Karpas-422 (cell line): ENCODE results near the gene ARID3B. TPM values are rescaled to one million over a fixed set of nuclear protein-coding genes. Genes with fewer than 3 reads are reported as not detected.
A peak's percentile ranks its signal among the peaks of the same experiment; 100 is the strongest.

Source experiments
- DNase-seq: peaks from one replicate; pipeline ENCODE4 v3.0.0-alpha.2; 2015
- H2AFZ ChIP-seq: fragments of 200-600 bp; sonication (generic); 2 replicates; pipeline ENCODE4 v1.6.1; 2014; ENCODE audit warnings: antibody characterized with exemption, low read length, mixed read lengths
- H3K27ac ChIP-seq: fragments of 200-600 bp; sonication (generic); 2 replicates; pipeline ENCODE4 v1.5.1; 2014; ENCODE audit warnings: mild to moderate bottlenecking, low read length, moderate library complexity
- H3K27me3 ChIP-seq: fragments of 200-600 bp; sonication (generic); 2 replicates; pipeline ENCODE4 v1.6.1; 2014; ENCODE audit warnings: low read length, mixed read lengths
- H3K36me3 ChIP-seq: fragments of 200-600 bp; sonication (generic); 2 replicates; pipeline ENCODE4 v1.6.1; 2014; ENCODE audit warnings: low read length, mixed read lengths; ENCODE audit not compliant: insufficient read depth
- H3K4me1 ChIP-seq: fragments of 200-600 bp; sonication (generic); 2 replicates; pipeline ENCODE4 v1.6.1; 2014; ENCODE audit warnings: mild to moderate bottlenecking, low read length, mixed read lengths
- H3K4me2 ChIP-seq: fragments of 200-600 bp; sonication (generic); 2 replicates; pipeline ENCODE4 v1.6.1; 2014; ENCODE audit warnings: low read length, low read depth, mild to moderate bottlenecking; ENCODE audit not compliant: poor library complexity, severe bottlenecking
- H3K4me3 ChIP-seq: fragments of 200-600 bp; sonication (generic); 2 replicates; pipeline ENCODE4 v1.5.1; 2014; ENCODE audit warnings: mild to moderate bottlenecking, antibody characterized with exemption, low read length, mixed read lengths
- H3K79me2 ChIP-seq: fragments of 200-600 bp; sonication (generic); 2 replicates; pipeline ENCODE4 v1.6.1; 2014; ENCODE audit warnings: mild to moderate bottlenecking, low read length, mixed read lengths
- H3K9ac ChIP-seq: fragments of 200-600 bp; sonication (generic); 2 replicates; pipeline ENCODE4 v1.6.0; 2014; ENCODE audit warnings: low read length
- H3K9me2 ChIP-seq: fragments of 200-600 bp; sonication (generic), shearing (Covaris generic); replicated peaks from 2 replicates; pipeline ENCODE4 v1.6.0; 2014; ENCODE audit warnings: mild to moderate bottlenecking, low read length, moderate library complexity; ENCODE audit not compliant: insufficient read depth
- H3K9me3 ChIP-seq: fragments of 300-700, 200-600 bp; sonication (generic); 2 replicates; pipeline ENCODE4 v1.6.1; 2014; ENCODE audit warnings: low read length, mixed read lengths
- H4K20me1 ChIP-seq: fragments of 200-600 bp; sonication (generic); 2 replicates; pipeline ENCODE4 v1.6.1; 2014; ENCODE audit warnings: mild to moderate bottlenecking, antibody characterized with exemption, low read length, low read depth; ENCODE audit not compliant: insufficient read depth
- total RNA-seq: library from RNA; depleted of rRNA; stranded (reverse); fragments of >200 nt; shearing (Covaris generic); gene quantifications from 2 replicates; pipeline ENCODE4 v1.2.3, GENCODE V29; 2014; ENCODE audit warnings: low replicate concordance

ARID3B gene
- total RNA-seq, 1 experiment from 2014 or later = 9.6 TPM

- no peaks in the 10 kb centered on the region for H3K27me3 ChIP-seq
- no peak overlapping the region for H3K9ac ChIP-seq
- no peak for DNase-seq
- H3K9me2 ChIP-seq = no peaks in the 10 kb centered on the region
- H2AFZ ChIP-seq = no peak overlapping the region
- H3K36me3 ChIP-seq = peaks cover 29% of the 10 kb centered on the region
- H3K79me2 ChIP-seq = peaks cover 80% of the 10 kb centered on the region
- no peaks in the 10 kb centered on the region for H3K9me3 ChIP-seq
- H3K27ac ChIP-seq = no peak overlapping the region
- H4K20me1 ChIP-seq = peaks cover 63% of the 10 kb centered on the region
- H3K4me3 ChIP-seq = no peak overlapping the region
- no peak overlapping the region for H3K4me2 ChIP-seq
- H3K4me1 ChIP-seq = peaks cover 29% of the 10 kb centered on the region
Measured at GRCh38 chr15:74618841-74619596, 78.0 kb downstream of the ARID3B start.

GRCh38 chr15:74619916-74620635 lies 79.1 kb downstream of the ARID3B start:
- Histone ChIP-seq H4K20me1 (peaks cover 64% of the 10 kb centered on the region), H3K27ac (no peak overlapping the region), H3K27me3 (no peaks in the 10 kb centered on the region), H3K4me2 (no peak overlapping the region), H3K9ac (no peak overlapping the region), H2AFZ (no peak overlapping the region), H3K4me3 (no peak overlapping the region), H3K4me1 (peaks cover 18% of the 10 kb centered on the region), H3K9me3 (no peaks in the 10 kb centered on the region), H3K79me2 (peaks cover 80% of the 10 kb centered on the region), H3K9me2 (no peaks in the 10 kb centered on the region), H3K36me3 (peaks cover 37% of the 10 kb centered on the region)
- DNase-seq = no peak

- Histone ChIP-seq H3K36me3 (peaks cover 39% of the 10 kb centered on the region), H3K9ac (peak overlapping the region; percentile 24; the same call in 1 of the 2 replicates), H3K4me2 (no peak overlapping the region), H3K9me2 (no peaks in the 10 kb centered on the region), H3K27me3 (no peaks in the 10 kb centered on the region), H3K4me1 (peaks cover 17% of the 10 kb centered on the region), H4K20me1 (peaks cover 64% of the 10 kb centered on the region), H3K9me3 (no peaks in the 10 kb centered on the region), H3K27ac (no peak overlapping the region), H2AFZ (no peak overlapping the region), H3K4me3 (no peak overlapping the region), H3K79me2 (peaks cover 77% of the 10 kb centered on the region)
- peak; percentile 92 for DNase-seq
Measured at GRCh38 chr15:74620636-74621545, 79.9 kb downstream of the ARID3B start.

GRCh38 chr15:74621546-74621920 lies 80.5 kb downstream of the ARID3B start:
- no peaks in the 10 kb centered on the region for H3K9me2 ChIP-seq
- peaks cover 24% of the 10 kb centered on the region for H3K4me1 ChIP-seq
- H3K27ac ChIP-seq = no peak overlapping the region
- peaks cover 45% of the 10 kb centered on the region for H3K36me3 ChIP-seq
- no peak overlapping the region for H3K4me2 ChIP-seq
- H3K9me3 ChIP-seq = no peaks in the 10 kb centered on the region
- no peak for DNase-seq
- no peaks in the 10 kb centered on the region for H3K27me3 ChIP-seq
- no peak overlapping the region for H3K4me3 ChIP-seq
- H4K20me1 ChIP-seq = peaks cover 63% of the 10 kb centered on the region
- H2AFZ ChIP-seq = no peak overlapping the region
- H3K9ac ChIP-seq = no peak overlapping the region
- peaks cover 70% of the 10 kb centered on the region for H3K79me2 ChIP-seq

GRCh38 chr15:74621936-74622335 lies 80.9 kb downstream of the ARID3B start:
- Histone ChIP-seq H3K27ac (no peak overlapping the region), H3K9ac (no peak overlapping the region), H3K9me2 (no peaks in the 10 kb centered on the region), H3K36me3 (peaks cover 46% of the 10 kb centered on the region), H3K4me1 (peaks cover 24% of the 10 kb centered on the region), H3K9me3 (no peaks in the 10 kb centered on the region), H3K27me3 (no peaks in the 10 kb centered on the region), H2AFZ (no peak overlapping the region), H4K20me1 (peaks cover 60% of the 10 kb centered on the region), H3K79me2 (peaks cover 66% of the 10 kb centered on the region), H3K4me2 (no peak overlapping the region), H3K4me3 (no peak overlapping the region)
- no peak for DNase-seq

GRCh38 chr15:74622758-74623157 lies 81.7 kb downstream of the ARID3B start:
- Histone ChIP-seq H4K20me1 (peaks cover 60% of the 10 kb centered on the region), H3K27ac (no peak overlapping the region), H3K27me3 (no peaks in the 10 kb centered on the region), H3K79me2 (peaks cover 58% of the 10 kb centered on the region), H3K9me3 (no peaks in the 10 kb centered on the region), H3K4me3 (no peak overlapping the region), H3K4me1 (peaks cover 22% of the 10 kb centered on the region), H3K9ac (no peak overlapping the region), H3K36me3 (peaks cover 46% of the 10 kb centered on the region), H2AFZ (no peak overlapping the region), H3K9me2 (no peaks in the 10 kb centered on the region), H3K4me2 (no peak overlapping the region)
- DNase-seq = no peak

- H3K4me3 ChIP-seq = no peak overlapping the region
- H3K79me2 ChIP-seq = peaks cover 45% of the 10 kb centered on the region
- H3K4me2 ChIP-seq = no peak overlapping the region
- no peak overlapping the region for H2AFZ ChIP-seq
- H3K27ac ChIP-seq = no peak overlapping the region
- H3K36me3 ChIP-seq = peaks cover 49% of the 10 kb centered on the region
- H3K9ac ChIP-seq = no peak overlapping the region
- peaks cover 46% of the 10 kb centered on the region for H4K20me1 ChIP-seq
- no peak for DNase-seq
- H3K4me1 ChIP-seq = peaks cover 22% of the 10 kb centered on the region
- H3K9me3 ChIP-seq = no peaks in the 10 kb centered on the region
- no peaks in the 10 kb centered on the region for H3K9me2 ChIP-seq
- H3K27me3 ChIP-seq = no peaks in the 10 kb centered on the region
Measured at GRCh38 chr15:74624020-74624602, 83.1 kb downstream of the ARID3B start.
